Liver (tissue), 9 donors: Measurements from ENCODE around the gene TEX51. TPM values are rescaled to one million over a fixed set of nuclear protein-coding genes. Genes with fewer than 3 reads are reported as not detected.

Experiments
- DNase-seq: peaks from one replicate; pipeline ENCODE4 v3.0.0-alpha.2; 2017; ENCODE audit warnings: low spot score
- H3K27ac ChIP-seq, 2 donors: one replicate each; pipeline ENCODE4 v1.7.0; 2013; ENCODE audit warnings: inconsistent platforms in 2 of 2, low read length in 2 of 2, control low read depth in 1 of 2, low read depth in 1 of 2, mild to moderate bottlenecking in 1 of 2
- H3K27me3 ChIP-seq, 4 donors: one replicate each; pipeline versions ENCODE4 v1.6.1 to v1.7.0; 2013; ENCODE audit warnings: low read length in 3 of 4, inconsistent platforms in 1 of 4, mild to moderate bottlenecking in 1 of 4, moderate library complexity in 1 of 4; ENCODE audit not compliant: control insufficient read depth in 4 of 4, insufficient read depth in 4 of 4
- H3K36me3 ChIP-seq, 4 donors: one replicate each; pipeline versions ENCODE4 v1.6.1 to v1.7.0; 2013; ENCODE audit warnings: low read length in 3 of 4, mild to moderate bottlenecking in 3 of 4, low read depth in 1 of 4, moderate library complexity in 1 of 4; ENCODE audit not compliant: control insufficient read depth in 4 of 4, insufficient read depth in 3 of 4
- H3K4me1 ChIP-seq, 4 donors: one replicate each; pipeline versions ENCODE4 v1.6.1 to v1.7.0; 2013; ENCODE audit warnings: low read length in 3 of 4, mild to moderate bottlenecking in 3 of 4, moderate library complexity in 1 of 4; ENCODE audit not compliant: control insufficient read depth in 4 of 4, insufficient read depth in 4 of 4
- H3K4me3 ChIP-seq, 3 donors: one replicate each; pipeline versions ENCODE4 v1.6.1 to v1.7.0; 2013; ENCODE audit warnings: low read length in 3 of 3, control low read depth in 1 of 3, low read depth in 1 of 3, mild to moderate bottlenecking in 1 of 3
- H3K9ac ChIP-seq, 2 donors: one replicate each; pipeline ENCODE4 v1.7.0; 2013; ENCODE audit warnings: low read length in 2 of 2, mild to moderate bottlenecking in 2 of 2, moderate library complexity in 2 of 2, control low read depth in 1 of 2, low read depth in 1 of 2
- H3K9me3 ChIP-seq, 4 donors: one replicate each; pipeline versions ENCODE4 v1.6.1 to v1.7.0; 2013; ENCODE audit warnings: low read length in 3 of 4; ENCODE audit not compliant: control insufficient read depth in 4 of 4
- ATF3 ChIP-seq: IDR thresholded peaks from 2 replicates; pipeline ENCODE4 v1.6.1; 2016; ENCODE audit warnings: antibody characterized with exemption
- CTCF ChIP-seq: fragments of 150-350 bp; IDR thresholded peaks from 2 replicates; pipeline ENCODE4 v1.5.1; 2017; ENCODE audit warnings: improper control_type of control experiment, low read depth, low read length; ENCODE audit not compliant: missing input control
- EGR1 ChIP-seq, 2 donors: IDR thresholded peaks; 2 replicates each; pipeline ENCODE4 v1.6.1; 2016 to 2018; ENCODE audit warnings: antibody characterized with exemption in 2 of 2, low read depth in 2 of 2
- FOXA1 ChIP-seq: IDR thresholded peaks from 2 replicates; pipeline ENCODE4 v1.6.1; 2016; ENCODE audit warnings: antibody characterized with exemption
- FOXA2 ChIP-seq: IDR thresholded peaks from 2 replicates; pipeline ENCODE4 v1.6.1; 2016; ENCODE audit warnings: antibody characterized with exemption
- GABPA ChIP-seq, 2 donors: IDR thresholded peaks in 1 of 2; conservative IDR thresholded peaks in 1 of 2; 2 replicates each; pipeline ENCODE4 v1.6.1; 2016; ENCODE audit warnings: antibody characterized with exemption in 2 of 2, mild to moderate bottlenecking in 1 of 2, moderate library complexity in 1 of 2
- HNF4A ChIP-seq, 2 donors: conservative IDR thresholded peaks; 2 replicates each; pipeline ENCODE4 v1.6.1; 2016; ENCODE audit warnings: antibody characterized with exemption in 2 of 2, mild to moderate bottlenecking in 2 of 2
- HNF4G ChIP-seq: IDR thresholded peaks from 2 replicates; pipeline ENCODE4 v1.6.1; 2016; ENCODE audit warnings: antibody characterized with exemption
- JUND ChIP-seq, 2 donors: IDR thresholded peaks; 2 replicates each; pipeline ENCODE4 v1.6.1; 2016; ENCODE audit warnings: antibody characterized with exemption in 2 of 2
- MAX ChIP-seq: IDR thresholded peaks from 2 replicates; pipeline ENCODE4 v1.6.1; 2016; ENCODE audit warnings: antibody characterized with exemption
- NR2F2 ChIP-seq: IDR thresholded peaks from 2 replicates; pipeline ENCODE4 v1.6.1; 2016; ENCODE audit warnings: antibody characterized with exemption
- RAD21 ChIP-seq, 2 donors: IDR thresholded peaks; 2 replicates each; pipeline ENCODE4 v1.6.1; 2016; ENCODE audit warnings: antibody characterized with exemption in 2 of 2, mild to moderate bottlenecking in 2 of 2
- REST ChIP-seq: IDR thresholded peaks from 2 replicates; pipeline ENCODE4 v1.6.1; 2016; ENCODE audit warnings: antibody characterized with exemption, mild to moderate bottlenecking
- RXRA ChIP-seq, 2 donors: IDR thresholded peaks; 2 replicates each; pipeline ENCODE4 v1.6.1; 2017 to 2018; ENCODE audit warnings: antibody characterized with exemption in 2 of 2, mild to moderate bottlenecking in 1 of 2
- SP1 ChIP-seq: IDR thresholded peaks from 2 replicates; pipeline ENCODE4 v1.6.1; 2018; ENCODE audit warnings: antibody characterized with exemption, mild to moderate bottlenecking
- TAF1 ChIP-seq: conservative IDR thresholded peaks from 2 replicates; pipeline ENCODE4 v1.6.1; 2016; ENCODE audit warnings: antibody characterized with exemption, mild to moderate bottlenecking
- YY1 ChIP-seq: IDR thresholded peaks from 2 replicates; pipeline ENCODE4 v1.6.1; 2016; ENCODE audit warnings: antibody characterized with exemption, mild to moderate bottlenecking
- ZBTB33 ChIP-seq: IDR thresholded peaks from 2 replicates; pipeline ENCODE4 v1.6.1; 2016; ENCODE audit warnings: antibody characterized with exemption
- WGBS: extraction: QIAGEN DNeasy Blood & Tissue Kit; methylation state at CpG from one replicate; pipeline ENCODE4 v1.1.7; 2013; 5-methylcytosine and 5-hydroxymethylcytosine counted together
- polyA plus RNA-seq, 2 donors: library from polyadenylated mRNA; stranded (reverse) in 1 of 2; unstranded in 1 of 2; fragments of 200-250 nt in 1 of 2; fragments of >200 nt in 1 of 2; fragmentation: Nextera tagmentation in 1 of 2; extraction: Ambion mirVana in 1 of 2; gene quantifications; one replicate each; pipeline versions ENCODE4 v1.2.1 to v1.2.3, GENCODE V29; 2013 to 2015
- total RNA-seq, 2 donors: library from RNA; depleted of rRNA; stranded (reverse); fragments of >200 nt; gene quantifications; one replicate each; pipeline ENCODE4 v1.2.3, GENCODE V29; 2014
- donor health status: healthy.
- donor health status: healthy.
- donor health status: healthy.
- donor health status: healthy.
- donor health status: healthy.

The TEX51 gene
- total and polyA plus RNA-seq, 4 donors = not detected

- TF ChIP-seq NR2F2 (no peak), HNF4A (conservative IDR thresholded peaks at IDR 0.05) (no peak), SP1 (no peak), GABPA (IDR thresholded peaks at IDR 0.05 in 1 of 2, conservative IDR thresholded peaks at IDR 0.05 in 1 of 2) (no peak), TAF1 (no peak)
Measured at GRCh38 chr2:126949775-126950174, 51.1 kb downstream of the TEX51 start (continued).

- H3K4me3 ChIP-seq = no peak overlapping the region
- WGBS = 64% methylated on average over 3 of the region's 3 CpGs
- DNase-seq = no peak
- no peak overlapping the region for H3K9ac ChIP-seq
- H3K27ac ChIP-seq = no peak overlapping the region
- H3K4me1 ChIP-seq = no peaks in the 10 kb centered on the region
- no peaks in the 10 kb centered on the region for H3K9me3 ChIP-seq
- no peaks in the 10 kb centered on the region for H3K36me3 ChIP-seq
- TF ChIP-seq FOXA1 = no peak
- TF ChIP-seq NR2F2 = no peak
- TF ChIP-seq RAD21 (IDR thresholded peaks at IDR 0.05) = no peak
- no peak for TF ChIP-seq ZBTB33
- TF ChIP-seq SP1 = no peak
- no peak for TF ChIP-seq ATF3
- no peak for TF ChIP-seq YY1
- TF ChIP-seq EGR1 (IDR thresholded peaks at IDR 0.05; ENCODE audit: low read depth in 2 of 2) = no peak
- no peak for TF ChIP-seq MAX
- TF ChIP-seq FOXA2 = no peak
- no peak for TF ChIP-seq JUND (IDR thresholded peaks at IDR 0.05)
- TF ChIP-seq RXRA (IDR thresholded peaks at IDR 0.05) = no peak
- TF ChIP-seq HNF4G = no peak
- no peak for TF ChIP-seq REST
- no peak for TF ChIP-seq HNF4A (conservative IDR thresholded peaks at IDR 0.05)
- TF ChIP-seq CTCF = no peak
- no peaks in the 10 kb centered on the region for H3K27me3 ChIP-seq
Measured at GRCh38 chr2:126950504-126950903, 51.8 kb downstream of the TEX51 start.

Other genes with a start within 250 kb of the TEX51 start
- gene GYPC, start 242.7 kb upstream of the TEX51 start, total RNA-seq = 100 to 1,000 TPM in 1 of 2 donors, 1 to 10 TPM in 1; 8.7 to 419 TPM
- 10 to 100 TPM in 1 of 2 donors, 1 to 10 TPM in 1; 9.3 to 15.2 TPM for gene GYPC, start 242.7 kb upstream of the TEX51 start, polyA plus RNA-seq
- gene BIN1, start 208.3 kb downstream of the TEX51 start, total RNA-seq = 10 to 100 TPM; 16.7 to 21.5 TPM
- gene BIN1, start 208.3 kb downstream of the TEX51 start, polyA plus RNA-seq = 10 to 100 TPM; 13.3 TPM